ENCODE results near the gene ACTN3. TPM values are rescaled to one million over a fixed set of nuclear protein-coding genes. Genes with fewer than 3 reads are reported as not detected.

The ACTN3 gene
- total RNA-seq, 6 experiments from 2014 or later, result not detected

GRCh38 chr11:66546966-66547661 is 411 bp downstream of the ACTN3 start:
- TF ChIP-seq CTCF (IDR thresholded peaks at IDR 0.05) (no peak), POLR2A (IDR thresholded peaks at IDR 0.05) (no peak)
- DNase-seq, result no peak
- WGBS (ENCODE audit: insufficient coverage, low coverage, low lambda C conversion rate, missing lambda C conversion rate), result 42% methylated on average over 4 of the region's 18 CpGs
- intact Hi-C loops (cut with DNase I), result no loop called here
- Histone ChIP-seq H3K27me3 (no peaks in the 10 kb centered on the region), H3K4me1 (peaks cover 0 to 10% (median 0%) of the 10 kb centered on the region in 4 donors), H3K9me3 (no peaks in the 10 kb centered on the region), H3K4me3 (no peak overlapping the region), H3K36me3 (no peaks in the 10 kb centered on the region), H3K27ac (no peak overlapping the region)
- no peak for ATAC-seq

GRCh38 chr11:66547662-66548009 is 933 bp downstream of the ACTN3 start:
- Histone ChIP-seq H3K27me3 (no peaks in the 10 kb centered on the region), H3K4me3 (no peak overlapping the region), H3K4me1 (peaks cover 0 to 10% (median 0%) of the 10 kb centered on the region in 4 donors), H3K27ac (no peak overlapping the region), H3K36me3 (no peaks in the 10 kb centered on the region), H3K9me3 (no peaks in the 10 kb centered on the region)
- WGBS (ENCODE audit: insufficient coverage, low coverage, low lambda C conversion rate, missing lambda C conversion rate), result no CpG with 5 or more reads among the region's 5 CpGs
- TF ChIP-seq CTCF (IDR thresholded peaks at IDR 0.05), result no peak
- TF ChIP-seq POLR2A (IDR thresholded peaks at IDR 0.05), result no peak
- no peak for ATAC-seq
- no peak for DNase-seq
- intact Hi-C loops (cut with DNase I), result no loop called here

GRCh38 chr11:66548041-66548440 is 1.3 kb downstream of the ACTN3 start:
- H3K4me1 ChIP-seq, result peaks cover 0 to 10% (median 0%) of the 10 kb centered on the region in 4 donors
- 68% methylated on average over 3 of the region's 11 CpGs for WGBS (ENCODE audit: insufficient coverage, low coverage, low lambda C conversion rate, missing lambda C conversion rate)
- H3K27ac ChIP-seq, result no peak overlapping the region
- TF ChIP-seq POLR2A (IDR thresholded peaks at IDR 0.05) (no peak), CTCF (IDR thresholded peaks at IDR 0.05) (no peak)
- no peak for ATAC-seq
- no peaks in the 10 kb centered on the region for H3K36me3 ChIP-seq
- DNase-seq, result no peak
- intact Hi-C loops (cut with DNase I), result no loop called here
- H3K27me3 ChIP-seq, result no peaks in the 10 kb centered on the region
- H3K9me3 ChIP-seq, result no peaks in the 10 kb centered on the region
- H3K4me3 ChIP-seq, result no peak overlapping the region

- no peaks in the 10 kb centered on the region for H3K36me3 ChIP-seq
- H3K4me1 ChIP-seq, result peaks cover 0 to 10% (median 0%) of the 10 kb centered on the region in 4 donors
- intact Hi-C loops (cut with DNase I), result no loop called here
- no peak overlapping the region for H3K4me3 ChIP-seq
- no peak for ATAC-seq
- TF ChIP-seq CTCF (IDR thresholded peaks at IDR 0.05) (no peak), POLR2A (IDR thresholded peaks at IDR 0.05) (no peak)
- no peak for DNase-seq
- no peaks in the 10 kb centered on the region for H3K9me3 ChIP-seq
- H3K27me3 ChIP-seq, result no peaks in the 10 kb centered on the region
- no peak overlapping the region for H3K27ac ChIP-seq
- WGBS (ENCODE audit: insufficient coverage, low coverage, low lambda C conversion rate, missing lambda C conversion rate), result 47% methylated on average over 9 of the region's 16 CpGs
These were observed 2.3 kb downstream of the ACTN3 start for GRCh38 chr11:66548774-66549630.
